Measurements from ENCODE around the gene NAIP. TPM values are rescaled to one million over a fixed set of nuclear protein-coding genes. Genes with fewer than 3 reads are reported as not detected.
"Not testable (repeated sequence)": the region's sequence is repeated elsewhere in the genome, so short reads cannot be mapped to it uniquely, and the experiment has no call there.

Gene NAIP
- total RNA-seq, 6 experiments from 2014 or later, result 0.10 to 0.41 (median 0.15) TPM

- no peaks in the 10 kb centered on the region for H3K9me3 Mint-ChIP-seq
- no peak for TF ChIP-seq CTCF (IDR thresholded peaks at IDR 0.05)
- H3K4me3 Mint-ChIP-seq, result no peak overlapping the region
- no peaks in the 10 kb centered on the region for H3K36me3 Mint-ChIP-seq (ENCODE audit: low read depth)
- peaks cover 7% of the 10 kb centered on the region; the same call in 1 of the 2 replicates for H3K4me1 Mint-ChIP-seq (ENCODE audit: low read depth)
- DNase-seq, result no peak
- peaks cover 5% of the 10 kb centered on the region for H3K27me3 Mint-ChIP-seq (ENCODE audit: insufficient read depth)
- H3K27ac Mint-ChIP-seq, result no peak overlapping the region
Measured at GRCh38 chr5:71014176-71014575, 11.0 kb downstream of the NAIP start.

- peaks cover 7% of the 10 kb centered on the region; the same call in 1 of the 2 replicates for H3K4me1 Mint-ChIP-seq (ENCODE audit: low read depth)
- H3K27me3 Mint-ChIP-seq (ENCODE audit: insufficient read depth), result peaks cover 5% of the 10 kb centered on the region
- no peaks in the 10 kb centered on the region for H3K9me3 Mint-ChIP-seq
- no peak overlapping the region for H3K27ac Mint-ChIP-seq
- no peak for TF ChIP-seq CTCF (IDR thresholded peaks at IDR 0.05)
- H3K36me3 Mint-ChIP-seq (ENCODE audit: low read depth), result no peaks in the 10 kb centered on the region
- no peak overlapping the region for H3K4me3 Mint-ChIP-seq
- no peak for DNase-seq
Measured at GRCh38 chr5:71013575-71013974, 11.6 kb downstream of the NAIP start.

- Mint-ChIP-seq H3K27me3 (ENCODE audit: insufficient read depth) (peaks cover 5% of the 10 kb centered on the region), H3K9me3 (no peaks in the 10 kb centered on the region), H3K27ac (no peak overlapping the region), H3K4me3 (no peak overlapping the region), H3K36me3 (ENCODE audit: low read depth) (no peaks in the 10 kb centered on the region), H3K4me1 (ENCODE audit: low read depth) (peaks cover 7% of the 10 kb centered on the region; the same call in 1 of the 2 replicates)
- DNase-seq, result no peak
- no peak for TF ChIP-seq CTCF (IDR thresholded peaks at IDR 0.05)
Measured at GRCh38 chr5:71011194-71011792, 13.8 kb downstream of the NAIP start.

- H3K27me3 Mint-ChIP-seq (ENCODE audit: insufficient read depth); H3K4me3 Mint-ChIP-seq; H3K9me3 Mint-ChIP-seq; H3K27ac Mint-ChIP-seq; H3K4me1 Mint-ChIP-seq (ENCODE audit: low read depth); DNase-seq; H3K36me3 Mint-ChIP-seq (ENCODE audit: low read depth): not testable (repeated sequence)
Measured at GRCh38 chr5:71006983-71007382, 18.2 kb downstream of the NAIP start.

GRCh38 chr5:70984882-70985281, 40.3 kb downstream of the NAIP start:
- not testable (repeated sequence) for H3K36me3 Mint-ChIP-seq (ENCODE audit: low read depth); H3K4me1 Mint-ChIP-seq (ENCODE audit: low read depth); H3K27me3 Mint-ChIP-seq (ENCODE audit: insufficient read depth); H3K27ac Mint-ChIP-seq; H3K4me3 Mint-ChIP-seq; DNase-seq; H3K9me3 Mint-ChIP-seq

GRCh38 chr5:70967220-70967619, 57.9 kb downstream of the NAIP start:
- DNase-seq; H3K36me3 Mint-ChIP-seq (ENCODE audit: low read depth); H3K27ac Mint-ChIP-seq; H3K9me3 Mint-ChIP-seq; H3K27me3 Mint-ChIP-seq (ENCODE audit: insufficient read depth); H3K4me1 Mint-ChIP-seq (ENCODE audit: low read depth); H3K4me3 Mint-ChIP-seq: not testable (repeated sequence)

- not testable (repeated sequence) for H3K4me1 Mint-ChIP-seq (ENCODE audit: low read depth); H3K9me3 Mint-ChIP-seq; H3K27ac Mint-ChIP-seq; DNase-seq; H3K36me3 Mint-ChIP-seq (ENCODE audit: low read depth); H3K27me3 Mint-ChIP-seq (ENCODE audit: insufficient read depth); H3K4me3 Mint-ChIP-seq
Measured at GRCh38 chr5:70964531-70964930, 60.6 kb downstream of the NAIP start.

GRCh38 chr5:70953068-70953467, 72.1 kb downstream of the NAIP start:
- H3K4me1 Mint-ChIP-seq (ENCODE audit: low read depth); H3K9me3 Mint-ChIP-seq; H3K4me3 Mint-ChIP-seq; H3K36me3 Mint-ChIP-seq (ENCODE audit: low read depth); H3K27ac Mint-ChIP-seq; H3K27me3 Mint-ChIP-seq (ENCODE audit: insufficient read depth); DNase-seq: not testable (repeated sequence)

- not testable (repeated sequence) for H3K9me3 Mint-ChIP-seq; H3K27me3 Mint-ChIP-seq (ENCODE audit: insufficient read depth); H3K4me1 Mint-ChIP-seq (ENCODE audit: low read depth); H3K27ac Mint-ChIP-seq; DNase-seq; H3K36me3 Mint-ChIP-seq (ENCODE audit: low read depth); H3K4me3 Mint-ChIP-seq
Measured at GRCh38 chr5:70932560-70932959, 92.6 kb downstream of the NAIP start.

- not testable (repeated sequence) for H3K27me3 Mint-ChIP-seq (ENCODE audit: insufficient read depth); H3K27ac Mint-ChIP-seq; H3K36me3 Mint-ChIP-seq (ENCODE audit: low read depth); H3K9me3 Mint-ChIP-seq; DNase-seq; H3K4me3 Mint-ChIP-seq; H3K4me1 Mint-ChIP-seq (ENCODE audit: low read depth)
Measured at GRCh38 chr5:70931709-70932368, 93.3 kb downstream of the NAIP start.

- not testable (repeated sequence) for H3K27ac Mint-ChIP-seq
Measured at GRCh38 chr5:70925211-70925562, 100.0 kb downstream of the NAIP start.

More at GRCh38 chr5:70925211-70925562, 100.0 kb downstream of the NAIP start:
- H3K9me3 Mint-ChIP-seq; H3K4me3 Mint-ChIP-seq; H3K36me3 Mint-ChIP-seq (ENCODE audit: low read depth); DNase-seq; H3K27me3 Mint-ChIP-seq (ENCODE audit: insufficient read depth); H3K4me1 Mint-ChIP-seq (ENCODE audit: low read depth): not testable (repeated sequence)
